ENCODE data around the gene LPP.

GRCh38 chr3:188274249-188274915 lies 120.4 kb downstream of the LPP start:
- TF ChIP-seq FOXP2 (optimal IDR thresholded peaks at IDR 0.05; ENCODE audit: borderline replicate concordance, extremely low read depth, extremely low read length, insufficient read depth) (no peak), REST (IDR thresholded peaks at IDR 0.05; ENCODE audit: insufficient read depth in 1 of 2, low read depth in 2 of 2, low read length in 2 of 2) (no peak), SIN3A (IDR thresholded peaks at IDR 0.05; ENCODE audit: borderline replicate concordance, insufficient read depth, low read length) (no peak), POLR2AphosphoS5 (IDR thresholded peaks at IDR 0.05; ENCODE audit: low read depth, low read length) (no peak)
